GM19240 (cell line): ENCODE results near the gene GINS2.

Source experiments
- DNase-seq: peaks from one replicate; pipeline ENCODE4 v3.0.0; 2011; ENCODE audit warnings: low spot score; ENCODE audit not compliant: insufficient read length

GINS2 gene

DNA sequence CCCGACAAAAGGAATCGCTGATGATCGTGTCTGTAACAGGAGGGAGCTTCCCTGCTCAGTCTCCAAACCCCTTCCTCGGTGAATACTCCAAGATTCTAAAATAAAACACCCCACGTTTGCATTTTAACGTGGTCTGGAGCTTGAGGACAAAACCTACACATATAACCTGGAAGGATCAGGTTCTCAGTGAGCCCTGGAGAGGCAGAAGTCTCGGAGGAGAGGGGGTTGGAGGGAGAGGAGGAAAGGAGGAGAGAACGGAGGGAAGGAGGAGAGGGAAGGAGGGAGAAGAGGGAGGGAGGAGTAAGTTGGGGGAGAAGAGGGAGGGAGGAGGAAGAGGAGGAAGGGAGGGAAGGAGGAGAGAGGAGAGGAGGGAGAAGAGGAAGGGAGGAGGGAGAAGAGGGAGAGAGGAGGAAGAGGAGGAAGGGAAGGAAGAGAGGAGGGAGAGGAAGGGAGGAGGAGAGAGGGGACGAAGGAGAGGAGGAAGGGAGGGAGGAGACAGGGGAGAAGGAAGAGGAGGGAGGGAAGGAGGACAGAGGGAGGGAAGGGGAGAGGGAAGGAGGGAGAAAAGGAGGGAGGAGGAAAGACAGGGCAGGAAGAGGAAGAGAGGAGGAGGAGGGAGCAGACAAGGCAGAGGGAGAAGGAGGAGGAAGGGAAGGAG lies 27.4 kb upstream of the GINS2 start:
- no peak for DNase-seq

GRCh38 chr16:85715169-85716021 lies 26.6 kb upstream of the GINS2 start:
- no peak for DNase-seq

DNA sequence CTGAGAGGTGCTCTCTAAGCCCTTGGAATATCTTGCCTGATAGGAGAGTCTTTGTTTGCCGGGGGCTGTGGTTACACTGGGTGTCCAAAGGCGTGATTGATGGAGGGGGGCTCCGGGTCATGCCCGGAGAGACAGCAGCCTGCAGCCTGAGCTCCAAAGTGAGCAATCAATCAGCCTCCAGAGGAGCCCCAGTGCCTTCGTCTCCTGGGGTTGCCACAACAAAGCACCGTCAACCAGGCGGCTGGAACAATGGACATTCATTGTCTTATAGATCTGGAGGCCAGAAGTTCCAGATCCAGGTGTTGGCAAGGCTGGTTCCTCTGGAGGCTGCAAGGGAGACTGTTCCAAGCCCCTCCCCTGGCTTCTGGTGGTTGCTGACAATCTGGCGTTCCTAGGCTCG lies 24.0 kb upstream of the GINS2 start:
- DNase-seq = no peak

- no peak for DNase-seq
These were observed 23.3 kb upstream of the GINS2 start for GRCh38 chr16:85711982-85712587.

DNA sequence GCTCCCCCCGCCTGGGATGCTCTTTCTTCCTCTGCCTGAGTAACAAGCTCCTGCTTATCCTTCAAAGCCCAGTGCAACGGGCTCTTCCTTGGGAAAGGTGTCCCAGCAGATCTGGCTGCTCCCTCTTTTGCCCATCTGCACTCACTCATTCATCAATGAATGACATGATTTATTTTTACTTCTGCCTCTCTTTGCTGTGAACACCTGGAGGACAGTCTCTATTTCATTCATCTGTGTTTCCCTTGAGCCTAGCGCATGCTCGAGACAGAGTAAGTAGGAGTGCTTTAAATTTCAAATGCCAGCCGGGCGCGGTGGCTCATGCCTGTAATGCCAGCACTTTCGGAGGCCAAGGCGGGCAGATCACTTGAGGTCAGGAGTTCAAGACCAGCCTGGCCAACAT lies 22.0 kb upstream of the GINS2 start:
- DNase-seq = no peak

GRCh38 chr16:85709766-85710585 lies 21.2 kb upstream of the GINS2 start:
- no peak for DNase-seq

DNA sequence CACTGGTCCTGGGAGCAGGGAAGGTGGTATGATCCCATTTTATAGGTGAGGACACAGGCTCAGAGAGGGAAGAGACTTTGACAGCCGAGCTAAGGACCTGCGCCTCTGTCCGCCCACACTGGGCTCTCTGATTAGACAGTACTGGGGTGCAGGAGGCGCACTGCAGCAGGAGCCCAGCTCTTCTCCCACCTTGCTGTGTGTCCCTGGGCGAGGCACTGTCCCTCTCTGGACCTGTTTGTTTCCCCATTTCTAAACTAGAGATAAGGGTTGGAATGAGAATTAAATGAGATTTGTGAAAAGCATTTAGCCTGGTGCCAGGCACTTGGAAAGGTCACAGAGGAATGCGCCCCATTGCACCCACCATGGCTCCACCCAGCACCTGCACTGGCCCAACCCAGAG lies 19.6 kb upstream of the GINS2 start:
- no peak for DNase-seq

- DNase-seq = no peak
These were observed 18.9 kb upstream of the GINS2 start for GRCh38 chr16:85707528-85708095.

DNA sequence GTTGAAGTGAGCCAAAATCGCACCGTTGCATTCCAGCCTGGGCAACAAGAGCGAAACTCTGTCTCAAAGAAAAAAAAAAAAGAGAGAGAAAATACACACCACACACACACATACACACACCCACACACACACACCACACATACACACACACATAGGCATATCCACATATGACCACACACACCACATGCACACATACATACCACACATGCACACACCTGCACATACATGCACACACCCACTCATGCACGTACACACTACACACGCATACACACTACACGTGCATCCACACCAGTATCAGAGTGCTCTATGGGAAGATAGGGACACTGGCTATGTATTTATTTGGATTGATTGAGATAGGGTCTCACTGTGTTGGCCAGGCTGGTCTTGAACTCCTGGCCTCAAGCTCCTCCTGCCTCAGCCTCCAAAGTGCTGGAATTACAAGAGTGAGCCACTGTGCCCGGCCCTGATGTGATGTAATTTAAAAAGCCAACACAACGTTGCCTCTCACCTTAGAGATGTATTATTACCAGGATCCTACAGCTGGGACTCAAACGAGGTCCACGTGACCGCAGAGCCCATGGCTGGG lies 17.8 kb upstream of the GINS2 start:
- no peak for DNase-seq

- no peak for DNase-seq
These were observed 16.4 kb upstream of the GINS2 start for GRCh38 chr16:85704900-85705846.

- DNase-seq = no peak
These were observed 15.3 kb upstream of the GINS2 start for GRCh38 chr16:85704011-85704410.

GRCh38 chr16:85699628-85700027 lies 10.9 kb upstream of the GINS2 start:
- no peak for DNase-seq

- no peak for DNase-seq
These were observed 10.3 kb upstream of the GINS2 start for GRCh38 chr16:85698935-85699558.

DNA sequence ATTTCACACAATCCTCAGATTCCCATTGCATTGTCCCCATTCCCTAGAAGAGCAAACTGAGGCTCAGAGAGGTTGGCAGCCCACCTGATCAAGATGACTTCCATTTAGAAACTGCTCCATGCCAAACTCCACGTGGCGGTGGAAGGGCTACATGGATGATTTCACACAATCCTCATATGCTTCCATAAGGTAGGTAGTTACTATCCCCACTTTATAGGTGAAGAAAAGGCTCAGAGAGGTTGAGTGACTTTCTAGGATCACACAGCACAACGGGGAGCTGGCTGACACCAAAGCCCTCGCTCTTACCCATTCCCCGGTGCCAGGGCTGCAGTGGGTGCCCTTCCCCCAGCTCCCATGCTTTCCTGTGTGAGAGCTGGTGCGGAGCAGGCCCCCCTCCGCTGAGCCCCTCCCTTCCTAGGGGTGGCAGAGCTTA lies 9.7 kb upstream of the GINS2 start:
- DNase-seq = no peak

- DNase-seq = no peak
These were observed 8.7 kb upstream of the GINS2 start for GRCh38 chr16:85697431-85697830.

- DNase-seq = no peak
These were observed 8.0 kb upstream of the GINS2 start for GRCh38 chr16:85696781-85697180.

DNA sequence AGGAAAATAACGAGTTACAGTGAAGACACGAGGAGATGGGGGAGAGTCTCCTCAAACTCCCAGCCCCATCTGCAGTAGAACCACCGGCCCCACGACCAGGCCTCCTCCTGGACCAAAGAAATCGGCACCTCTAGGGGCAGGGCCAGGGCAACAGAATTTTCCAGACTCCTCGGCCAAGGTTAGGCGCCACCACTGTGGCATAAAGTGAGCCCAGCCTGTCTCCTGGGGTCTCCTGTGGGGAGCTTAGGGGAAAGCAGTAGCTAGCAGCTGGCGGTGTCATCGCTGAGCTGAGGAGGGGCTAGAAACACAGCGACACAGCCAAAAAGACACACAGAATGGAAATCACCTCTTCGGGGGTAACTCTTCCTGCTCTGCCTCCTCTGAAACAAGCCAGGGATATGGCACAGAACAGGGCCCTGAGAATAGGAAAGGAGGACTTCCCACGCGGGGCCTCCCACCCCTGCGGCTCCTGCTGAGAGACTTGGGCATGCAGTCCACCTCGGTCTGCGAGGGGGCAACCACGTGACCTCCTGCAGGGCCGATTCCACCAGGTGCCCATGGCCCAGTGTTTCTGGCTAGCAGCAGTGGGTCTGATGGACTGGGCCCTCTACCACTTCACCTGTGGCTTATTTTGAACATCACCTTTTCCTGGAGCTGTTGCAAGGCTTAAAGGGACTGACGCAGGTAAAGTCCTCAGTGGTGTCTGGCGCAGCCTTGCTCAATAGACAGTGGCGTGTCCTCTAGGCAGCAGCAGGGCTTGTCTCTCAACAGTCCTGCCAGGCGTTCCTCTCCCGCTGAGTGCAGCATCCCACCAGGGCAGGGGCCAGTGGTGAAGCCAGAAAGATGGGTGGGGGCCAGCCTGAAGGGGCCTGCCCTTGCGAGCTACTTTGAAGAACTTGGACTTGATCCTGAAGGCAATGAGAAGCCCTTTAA lies 6.7 kb upstream of the GINS2 start:
- DNase-seq = no peak

DNA sequence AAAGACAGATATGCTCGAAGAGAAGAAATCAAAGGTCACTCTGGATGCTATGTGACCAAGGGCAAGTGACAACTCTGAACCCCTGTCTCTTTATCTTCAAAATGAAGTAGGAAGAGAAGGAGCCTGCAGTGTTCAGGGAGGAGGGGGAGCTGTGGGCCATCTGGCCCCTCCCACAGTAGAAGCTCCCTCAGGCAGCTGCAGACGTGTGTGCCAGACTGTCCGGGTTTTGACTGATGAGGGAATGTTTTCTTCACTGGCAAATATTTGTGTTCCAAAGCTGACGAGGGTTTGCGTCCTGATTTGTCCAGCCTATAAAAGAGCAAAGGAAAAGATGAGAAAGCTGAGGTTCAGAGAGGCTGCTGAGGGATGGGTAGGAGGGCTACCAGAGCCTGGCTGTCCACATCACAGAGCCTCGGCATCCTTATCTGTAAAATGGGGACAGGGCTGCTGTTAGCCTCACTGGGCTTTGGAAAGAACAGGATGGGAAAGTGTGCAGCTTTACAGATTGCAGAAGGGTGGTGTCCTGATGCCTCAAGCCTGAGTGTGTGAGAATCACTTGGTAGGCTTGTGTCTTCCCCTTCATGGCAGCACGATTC lies 1.8 kb upstream of the GINS2 start:
- DNase-seq = no peak
